HEK293 (cell line): ENCODE data around the gene GOLGA6L9.
"Not testable (repeated sequence)": the region's sequence is repeated elsewhere in the genome, so short reads cannot be mapped to it uniquely, and the experiment has no call there.

ENCODE experiments used
- ZBTB10 ChIP-seq: fragments of 450-650 bp; formaldehyde crosslinking; IDR thresholded peaks from 2 replicates; pipeline ENCODE4 v1.5.1; 2016; ENCODE audit warnings: missing biosample characterization, missing genetic modification characterization
- ZNF324 ChIP-seq: fragments of 450-650 bp; formaldehyde crosslinking; IDR thresholded peaks from 2 replicates; pipeline ENCODE4 v1.5.1; 2016; ENCODE audit warnings: missing biosample characterization, missing genetic modification characterization
- ZNF747 ChIP-seq: fragments of 450-650 bp; formaldehyde crosslinking; IDR thresholded peaks from 2 replicates; pipeline ENCODE4 v1.5.1; 2016; ENCODE audit warnings: missing biosample characterization, missing genetic modification characterization

- not testable (repeated sequence) for TF ChIP-seq ZBTB10, ZNF324, ZNF747 (tag by site-specific recombination)
These were observed 27.3 kb upstream of the GOLGA6L9 start for GRCh38 chr15:82402341-82402740.
